GM12873 (cell line): Measurements from ENCODE around the gene PAK3.

ENCODE experiments used
- TF ChIP-seq, protein P1 (sequence below): IDR thresholded peaks from 2 replicates; pipeline ENCODE4 v1.5.1; 2012; ENCODE audit warnings: low read depth, mild to moderate bottlenecking, moderate library complexity, low read length, control low read depth; ENCODE audit not compliant: insufficient read depth; ENCODE audit errors: missing control alignments

PAK3 gene

GRCh38 chrX:111260451-111260850, 164.5 kb downstream of the PAK3 start:
- TF ChIP-seq, protein P1, sequence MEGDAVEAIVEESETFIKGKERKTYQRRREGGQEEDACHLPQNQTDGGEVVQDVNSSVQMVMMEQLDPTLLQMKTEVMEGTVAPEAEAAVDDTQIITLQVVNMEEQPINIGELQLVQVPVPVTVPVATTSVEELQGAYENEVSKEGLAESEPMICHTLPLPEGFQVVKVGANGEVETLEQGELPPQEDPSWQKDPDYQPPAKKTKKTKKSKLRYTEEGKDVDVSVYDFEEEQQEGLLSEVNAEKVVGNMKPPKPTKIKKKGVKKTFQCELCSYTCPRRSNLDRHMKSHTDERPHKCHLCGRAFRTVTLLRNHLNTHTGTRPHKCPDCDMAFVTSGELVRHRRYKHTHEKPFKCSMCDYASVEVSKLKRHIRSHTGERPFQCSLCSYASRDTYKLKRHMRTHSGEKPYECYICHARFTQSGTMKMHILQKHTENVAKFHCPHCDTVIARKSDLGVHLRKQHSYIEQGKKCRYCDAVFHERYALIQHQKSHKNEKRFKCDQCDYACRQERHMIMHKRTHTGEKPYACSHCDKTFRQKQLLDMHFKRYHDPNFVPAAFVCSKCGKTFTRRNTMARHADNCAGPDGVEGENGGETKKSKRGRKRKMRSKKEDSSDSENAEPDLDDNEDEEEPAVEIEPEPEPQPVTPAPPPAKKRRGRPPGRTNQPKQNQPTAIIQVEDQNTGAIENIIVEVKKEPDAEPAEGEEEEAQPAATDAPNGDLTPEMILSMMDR, result no peak

- TF ChIP-seq, protein P1, result no peak
These were observed 166.1 kb downstream of the PAK3 start for GRCh38 chrX:111262086-111262485.

DNA sequence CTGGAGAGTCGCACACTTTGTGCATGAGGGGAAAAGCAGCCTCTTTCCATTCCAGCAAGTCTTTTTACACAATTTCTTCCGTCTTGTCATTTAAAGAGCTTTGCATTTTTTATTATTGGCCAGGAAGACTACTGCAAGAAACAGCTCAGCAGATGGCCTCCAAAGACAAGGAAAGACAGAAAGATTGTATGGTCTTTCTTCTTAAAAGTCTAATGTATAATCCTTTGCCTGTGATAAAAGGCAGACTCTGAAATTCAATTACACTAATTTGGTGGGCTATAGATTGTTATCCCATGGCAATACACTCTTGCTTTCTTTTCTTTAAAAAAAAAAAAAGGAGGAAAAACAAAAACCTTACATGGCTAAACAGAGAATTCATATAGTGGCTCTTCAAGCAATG, 168.4 kb downstream of the PAK3 start:
- TF ChIP-seq, protein P1, result no peak

DNA sequence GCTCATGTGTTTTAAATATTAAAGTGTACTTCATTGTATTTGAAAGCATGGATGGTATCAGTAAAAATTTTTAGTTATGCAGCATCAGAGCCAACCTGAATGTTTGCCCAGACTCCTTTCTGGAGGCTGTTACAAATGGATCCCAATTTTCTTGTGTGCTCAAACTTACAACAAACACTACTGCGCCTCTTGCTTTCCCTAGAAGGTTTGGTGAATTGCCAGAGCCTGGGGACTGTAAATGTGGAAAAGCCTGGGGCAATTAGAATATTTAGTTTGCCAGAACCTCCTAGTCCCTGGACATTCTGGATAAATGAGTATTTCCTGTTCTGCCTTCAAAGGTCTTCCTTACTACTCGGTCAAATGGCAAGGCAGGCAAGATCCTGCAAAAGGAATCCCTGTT, 169.5 kb downstream of the PAK3 start:
- TF ChIP-seq, protein P1, result no peak

GRCh38 chrX:111268506-111268905, 172.5 kb downstream of the PAK3 start:
- TF ChIP-seq, protein P1, result no peak

- TF ChIP-seq, protein P1, result no peak
These were observed 174.3 kb downstream of the PAK3 start, which contains the start of gene CAPN6 for GRCh38 chrX:111270339-111270738. CAPN6 (minus strand) TSS chrX:111270483; CDS start chrX:111263936, 6,547 bp downstream.
